Measurements from ENCODE around the gene C19orf38. TPM values are rescaled to one million over a fixed set of nuclear protein-coding genes. Genes with fewer than 3 reads are reported as not detected.

Gene C19orf38
- total RNA-seq, 2 donors from 2014 or later, result 0.91 to 6.4 TPM

- Histone ChIP-seq H3K4me3 (no peak overlapping the region), H3K27ac (no peak overlapping the region), H3K36me3 (peaks cover 2 to 11% of the 10 kb centered on the region in 2 donors), H3K4me1 (replicated peaks) (no peaks in the 10 kb centered on the region), H3K27me3 (replicated peaks; ENCODE audit: insufficient read depth) (no peaks in the 10 kb centered on the region), H3K9me3 (no peaks in the 10 kb centered on the region)
- TF ChIP-seq POLR2AphosphoS5 (IDR thresholded peaks at IDR 0.05) (no peak), POLR2A (IDR thresholded peaks at IDR 0.05) (no peak)
- 89% methylated on average over 20 of the region's 24 CpGs for WGBS
- DNase-seq (ENCODE audit: low spot score), result no peak
- intact Hi-C loops (cut with DNase I), result no loop called here
Measured at GRCh38 chr19:10913716-10914340, 65.6 kb downstream of the C19orf38 start.

- whole genome bisulfite sequencing, result 87% methylated on average over 18 of the region's 19 CpGs
- no peak overlapping the region for H3K4me3 ChIP-seq
- no peaks in the 10 kb centered on the region for H3K27me3 ChIP-seq (replicated peaks; ENCODE audit: insufficient read depth)
- TF ChIP-seq POLR2A (IDR thresholded peaks at IDR 0.05), result no peak
- no peak for TF ChIP-seq POLR2AphosphoS5 (IDR thresholded peaks at IDR 0.05)
- TF ChIP-seq, protein P1, sequence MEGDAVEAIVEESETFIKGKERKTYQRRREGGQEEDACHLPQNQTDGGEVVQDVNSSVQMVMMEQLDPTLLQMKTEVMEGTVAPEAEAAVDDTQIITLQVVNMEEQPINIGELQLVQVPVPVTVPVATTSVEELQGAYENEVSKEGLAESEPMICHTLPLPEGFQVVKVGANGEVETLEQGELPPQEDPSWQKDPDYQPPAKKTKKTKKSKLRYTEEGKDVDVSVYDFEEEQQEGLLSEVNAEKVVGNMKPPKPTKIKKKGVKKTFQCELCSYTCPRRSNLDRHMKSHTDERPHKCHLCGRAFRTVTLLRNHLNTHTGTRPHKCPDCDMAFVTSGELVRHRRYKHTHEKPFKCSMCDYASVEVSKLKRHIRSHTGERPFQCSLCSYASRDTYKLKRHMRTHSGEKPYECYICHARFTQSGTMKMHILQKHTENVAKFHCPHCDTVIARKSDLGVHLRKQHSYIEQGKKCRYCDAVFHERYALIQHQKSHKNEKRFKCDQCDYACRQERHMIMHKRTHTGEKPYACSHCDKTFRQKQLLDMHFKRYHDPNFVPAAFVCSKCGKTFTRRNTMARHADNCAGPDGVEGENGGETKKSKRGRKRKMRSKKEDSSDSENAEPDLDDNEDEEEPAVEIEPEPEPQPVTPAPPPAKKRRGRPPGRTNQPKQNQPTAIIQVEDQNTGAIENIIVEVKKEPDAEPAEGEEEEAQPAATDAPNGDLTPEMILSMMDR (IDR thresholded peaks at IDR 0.05), result no peak
- H3K9me3 ChIP-seq, result no peaks in the 10 kb centered on the region
- H3K27ac ChIP-seq, result no peak overlapping the region
- DNase-seq (ENCODE audit: low spot score), result no peak
- intact Hi-C loops (cut with DNase I), result no loop called here
- no peaks in the 10 kb centered on the region for H3K4me1 ChIP-seq (replicated peaks)
- H3K36me3 ChIP-seq, result peaks cover 7 to 10% of the 10 kb centered on the region in 2 donors
Measured at GRCh38 chr19:10915130-10916091, 67.2 kb downstream of the C19orf38 start.

DNA sequence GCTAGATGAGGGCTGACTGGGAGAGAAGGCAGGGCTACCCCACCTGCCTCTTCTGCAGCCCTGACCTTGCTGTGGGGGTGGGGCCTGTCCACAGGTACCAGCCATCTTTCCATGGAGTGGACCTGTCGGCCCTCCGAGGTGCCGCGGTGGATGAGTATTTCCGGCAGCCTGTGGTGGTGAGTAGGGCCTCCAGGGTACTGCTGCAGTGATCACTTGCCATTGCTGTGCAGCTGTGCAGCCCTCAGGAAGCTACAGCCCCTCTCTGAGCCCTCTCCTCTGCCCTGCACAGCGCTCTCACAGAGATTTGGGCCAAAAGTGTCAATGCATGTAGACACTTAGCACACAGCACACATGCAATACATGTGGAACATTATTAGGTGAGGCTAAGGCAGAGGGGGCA, 68.4 kb downstream of the C19orf38 start:
- Histone ChIP-seq H3K27ac (no peak overlapping the region), H3K4me1 (replicated peaks) (no peaks in the 10 kb centered on the region), H3K36me3 (peaks cover 7 to 20% of the 10 kb centered on the region in 2 donors), H3K9me3 (no peaks in the 10 kb centered on the region), H3K27me3 (replicated peaks; ENCODE audit: insufficient read depth) (no peaks in the 10 kb centered on the region), H3K4me3 (no peak overlapping the region)
- TF ChIP-seq, protein P1 (IDR thresholded peaks at IDR 0.05), result no peak
- no peak for TF ChIP-seq POLR2A (IDR thresholded peaks at IDR 0.05)
- TF ChIP-seq POLR2AphosphoS5 (IDR thresholded peaks at IDR 0.05), result no peak
- WGBS, result 97% methylated on average over 6 of the region's 6 CpGs
- intact Hi-C loops (cut with DNase I), result no loop called here
- no peak for DNase-seq (ENCODE audit: low spot score)

DNA sequence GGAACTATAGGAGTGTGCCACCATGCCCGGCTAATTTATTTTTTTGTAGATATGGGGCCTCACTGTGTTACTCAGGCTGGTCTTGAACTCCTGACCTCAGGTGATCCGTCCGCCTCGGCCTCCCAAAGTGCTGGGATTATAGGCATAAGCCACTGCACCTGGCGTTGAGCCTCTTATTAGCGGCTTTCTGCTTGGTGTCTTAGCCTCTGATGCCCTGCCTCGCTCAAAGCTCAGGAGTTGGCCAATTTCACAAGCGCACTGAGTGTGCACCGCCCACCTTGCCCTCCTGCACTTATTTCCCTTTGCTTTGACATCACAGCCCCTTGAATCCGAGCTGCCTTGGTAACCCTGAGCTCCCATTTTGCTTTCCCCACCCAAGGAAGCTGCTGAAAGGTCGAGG, 70.1 kb downstream of the C19orf38 start:
- H3K27ac ChIP-seq, result no peak overlapping the region
- TF ChIP-seq POLR2AphosphoS5 (IDR thresholded peaks at IDR 0.05), result no peak
- TF ChIP-seq, protein P1 (IDR thresholded peaks at IDR 0.05), result no peak
- no peak for TF ChIP-seq POLR2A (IDR thresholded peaks at IDR 0.05)
- no peaks in the 10 kb centered on the region for H3K4me1 ChIP-seq (replicated peaks)
- 90% methylated on average over 11 of the region's 11 CpGs for WGBS
- H3K27me3 ChIP-seq (replicated peaks; ENCODE audit: insufficient read depth), result no peaks in the 10 kb centered on the region
- no peaks in the 10 kb centered on the region for H3K9me3 ChIP-seq
- intact Hi-C loops (cut with DNase I), result no loop called here
- no peak overlapping the region for H3K4me3 ChIP-seq
- H3K36me3 ChIP-seq, result peaks cover 6 to 17% of the 10 kb centered on the region in 2 donors
- no peak for DNase-seq (ENCODE audit: low spot score)

Small RNA genes lying within 50 kb of the gene (microRNA-seq; reads per million reads assigned to microRNA genes)
- gene MIR199A1, result not detected
- 0.25 reads per million for gene MIR6793

Small RNA genes lying within 50 kb of the gene (small RNA-seq; reads per million reads assigned to genes)
- 0 reads per million in 2 donors for gene MIR199A1
- gene MIR6793, result 0 reads per million in 2 donors

Other genes with a start within 250 kb of the C19orf38 start
- 100 to 1,000 TPM in 1 of 2 donors, 10 to 100 TPM in 1; 91.1 to 402 TPM for gene SLC44A2, start 222.9 kb upstream of the C19orf38 start, total RNA-seq
- gene ILF3, start 194.1 kb upstream of the C19orf38 start, total RNA-seq, result 100 to 1,000 TPM; 112 to 192 TPM
- 10 to 100 TPM; 45.0 to 49.0 TPM for gene QTRT1, start 147.0 kb upstream of the C19orf38 start, total RNA-seq
- gene DNM2, start 130.3 kb upstream of the C19orf38 start, total RNA-seq, result 100 to 1,000 TPM; 137 to 279 TPM
- 10 to 100 TPM; 41.9 to 47.8 TPM for gene TMED1, start 12.2 kb upstream of the C19orf38 start, total RNA-seq
- gene CARM1, start 23.1 kb downstream of the C19orf38 start, total RNA-seq, result 10 to 100 TPM; 14.5 to 54.4 TPM
- gene YIPF2, start 80.2 kb downstream of the C19orf38 start, total RNA-seq, result 10 to 100 TPM; 84.8 to 87.1 TPM
- 10 to 100 TPM; 34.9 to 47.9 TPM for gene TIMM29, start 80.4 kb downstream of the C19orf38 start, total RNA-seq
- gene SMARCA4, start 112.6 kb downstream of the C19orf38 start, total RNA-seq, result 100 to 1,000 TPM in 1 of 2 donors, 10 to 100 TPM in 1; 98.5 to 152 TPM
- gene LDLR, start 241.0 kb downstream of the C19orf38 start, total RNA-seq, result 10 to 100 TPM; 17.4 to 41.5 TPM